Pancreas (tissue), 10 donors: ENCODE measurements around the gene CES4A. TPM values are rescaled to one million over a fixed set of nuclear protein-coding genes. Genes with fewer than 3 reads are reported as not detected.

ENCODE experiments used
- ATAC-seq, 4 donors: fragments of 200-7000 bp; cut with Tn5 transposase; one replicate each; pipeline versions ENCODE4 v1.8.0 to v1.9.1; 2020; ENCODE audit warnings: mild to moderate bottlenecking in 4 of 4, moderate library complexity in 4 of 4
- DNase-seq, 6 donors: peaks; one replicate each; pipeline ENCODE4 v3.0.0-alpha.2; 2020
- FAIRE-seq: peaks from 2 replicates; lab custom pipeline; 2012; peaks lifted over from hg19 to GRCh38; lab: Jason Lieb, UNC
- H3K27ac ChIP-seq, 4 donors: fragments of 200-600 bp; sonication (generic); 1 replicate in 3 of 4; 2 replicates in 1 of 4; pipeline versions ENCODE4 v1.5.0 to v1.8.0; 2020
- H3K27me3 ChIP-seq, 4 donors: fragments of 200-600 bp; one replicate each; pipeline ENCODE4 v1.8.0; 2021
- H3K36me3 ChIP-seq, 3 donors: fragments of 200-600 bp; sonication (generic) in 1 of 3; one replicate each; pipeline versions ENCODE4 v1.5.0 to v1.8.0; 2020 to 2021
- H3K4me1 ChIP-seq, 3 donors: fragments of 200-600 bp; one replicate each; pipeline ENCODE4 v1.8.0; 2021
- H3K4me3 ChIP-seq, 4 donors: fragments of 200-600 bp; sonication (generic) in 2 of 4; one replicate each; pipeline versions ENCODE4 v1.5.0 to v1.8.0; 2020 to 2021
- H3K9me3 ChIP-seq, 4 donors: fragments of 200-600 bp; one replicate each; pipeline ENCODE4 v1.8.0; 2021
- CTCF ChIP-seq, 4 donors: fragments of 200-600 bp; sonication (generic) in 3 of 4; IDR thresholded peaks; one replicate each; pipeline versions ENCODE4 v1.5.0 to v1.8.0; 2021; ENCODE audit warnings: antibody characterized with exemption in 4 of 4
- WGBS, 2 donors: extraction: QIAGEN DNeasy Blood & Tissue Kit; methylation state at CpG; one replicate each; pipeline ENCODE4 v1.1.7; 2013; 5-methylcytosine and 5-hydroxymethylcytosine counted together
- intact Hi-C, 3 donors: fragments of 100-400 bp; cut with DNase I; formaldehyde crosslinking; loops; one replicate each; pipeline versions ENCODE4 v1.11.1 to v1.14.2; 2022
- polyA plus RNA-seq, 2 donors: library from polyadenylated mRNA; stranded (reverse); fragments of 200-250 nt; gene quantifications; one replicate each; pipeline ENCODE4 v1.2.3, GENCODE V29; 2013
- total RNA-seq, 6 donors: library from RNA; stranded (reverse); fragmentation: NEBNext Ultra II Directional in 4 of 6; extraction: Animal tissue kit (Norgen Biotek cat#: 25700) in 4 of 6; gene quantifications; one replicate each; pipeline versions ENCODE4 v1.2.1 to v1.2.4, GENCODE V29; 2021 to 2023
- donor health status: healthy with polysubstance abuse.
- donor health status: DM: no; HTN: no; CAD: no; lungs with moderate emphysema.
- donor health status: DM: no; HTN: no; CAD: no.
- donor health status: control.
- donor health status: control.
- donor health status: Bipolar disorder and iron deficiency.
- donor health status: DM: yes; HTN: yes; CAD: no.
- donor health status: DM: no; HTN: no; CAD: no.
- donor health status: DM: no; HTN: no; CAD: no.
- donor health status: DM: yes; HTN: yes; CAD: no.

The CES4A gene
- total and polyA plus RNA-seq, 8 donors, result 3.2 to 59.5 (median 5.7) TPM

GRCh38 chr16:67055712-67056487 is 67.5 kb downstream of the CES4A start:
- no peak for FAIRE-seq

More at GRCh38 chr16:67055712-67056487, 67.5 kb downstream of the CES4A start:
- DNase-seq, result no peak
- intact Hi-C loops, result no loop called here
- Histone ChIP-seq H3K4me1 (no peaks in the 10 kb centered on the region), H3K4me3 (no peak overlapping the region), H3K27me3 (no peaks in the 10 kb centered on the region), H3K9me3 (no peaks in the 10 kb centered on the region), H3K27ac (no peak overlapping the region), H3K36me3 (no peaks in the 10 kb centered on the region)
- ATAC-seq, result peak in 2 of 4 donors; percentile 49 to 51
- no peak for TF ChIP-seq CTCF (IDR thresholded peaks at IDR 0.05)
- 91 to 93% methylated on average over 4 of the region's 4 CpGs for WGBS, 2 donors

Other genes with a start within 250 kb of the CES4A start
- gene DYNC1LI2, start 237.0 kb upstream of the CES4A start, total RNA-seq, result 10 to 100 TPM; 53.0 to 83.0 (median 68.1) TPM
- 10 to 100 TPM; 44.4 to 57.7 TPM for gene DYNC1LI2, start 237.0 kb upstream of the CES4A start, polyA plus RNA-seq
- gene TERB1, start 187.0 kb upstream of the CES4A start, total RNA-seq, result not detected
- gene TERB1, start 187.0 kb upstream of the CES4A start, polyA plus RNA-seq, result not detected
- 10 to 100 TPM; 19.3 to 26.7 (median 21.2) TPM for gene NAE1, start 157.6 kb upstream of the CES4A start, total RNA-seq
- gene NAE1, start 157.6 kb upstream of the CES4A start, polyA plus RNA-seq, result 10 to 100 TPM; 20.4 to 29.8 TPM
- not detected for gene CA7, start 144.2 kb upstream of the CES4A start, total RNA-seq
- not detected for gene CA7, start 144.2 kb upstream of the CES4A start, polyA plus RNA-seq
- gene PDP2, start 108.1 kb upstream of the CES4A start, total RNA-seq, result 1 to 10 TPM; 6.1 to 8.5 (median 7.7) TPM
- gene PDP2, start 108.1 kb upstream of the CES4A start, polyA plus RNA-seq, result 1 to 10 TPM; 1.6 TPM
- gene CDH16, start 69.7 kb upstream of the CES4A start, total RNA-seq, result not detected
- not detected for gene CDH16, start 69.7 kb upstream of the CES4A start, polyA plus RNA-seq
- 1 to 10 TPM in 1 of 6 donors, under 1 TPM in 5; 0.20 to 2.7 (median 0.53) TPM for gene RRAD, start 63.1 kb upstream of the CES4A start, total RNA-seq
- 1 to 10 TPM; 2.7 to 2.9 TPM for gene RRAD, start 63.1 kb upstream of the CES4A start, polyA plus RNA-seq
- gene CIAO2B, start 54.2 kb upstream of the CES4A start, total RNA-seq, result 10 to 100 TPM; 14.8 to 31.5 (median 22.0) TPM
- 10 to 100 TPM; 73.7 to 86.9 TPM for gene CIAO2B, start 54.2 kb upstream of the CES4A start, polyA plus RNA-seq
- 10 to 100 TPM; 14.3 to 23.1 (median 17.3) TPM for gene CES2, start 53.1 kb upstream of the CES4A start, total RNA-seq
- 10 to 100 TPM; 14.9 to 18.6 TPM for gene CES2, start 53.1 kb upstream of the CES4A start, polyA plus RNA-seq
- gene CES3, start 27.3 kb upstream of the CES4A start, total RNA-seq, result 1 to 10 TPM; 1.9 to 6.2 (median 4.6) TPM
- 1 to 10 TPM; 4.6 to 7.3 TPM for gene CES3, start 27.3 kb upstream of the CES4A start, polyA plus RNA-seq
- gene CBFB, start 40.6 kb downstream of the CES4A start, total RNA-seq, result 10 to 100 TPM; 13.1 to 27.0 (median 20.1) TPM
- gene CBFB, start 40.6 kb downstream of the CES4A start, polyA plus RNA-seq, result 10 to 100 TPM; 11.5 to 19.7 TPM
- 1 to 10 TPM; 2.8 to 7.3 (median 4.2) TPM for gene PHAF1, start 121.4 kb downstream of the CES4A start, total RNA-seq
- 1 to 10 TPM; 6.1 to 8.9 TPM for gene PHAF1, start 121.4 kb downstream of the CES4A start, polyA plus RNA-seq
- 1 to 10 TPM; 1.8 to 5.1 (median 3.5) TPM for gene B3GNT9, start 162.4 kb downstream of the CES4A start, total RNA-seq
- gene B3GNT9, start 162.4 kb downstream of the CES4A start, polyA plus RNA-seq, result 1 to 10 TPM; 3.0 to 9.3 TPM
- gene TRADD, start 171.3 kb downstream of the CES4A start, total RNA-seq, result 10 to 100 TPM in 4 of 6 donors, 1 to 10 TPM in 2; 9.4 to 17.4 (median 11.5) TPM
- gene TRADD, start 171.3 kb downstream of the CES4A start, polyA plus RNA-seq, result 10 to 100 TPM; 21.3 to 33.3 TPM
- 10 to 100 TPM; 12.9 to 31.7 (median 24.2) TPM for gene FBXL8, start 171.4 kb downstream of the CES4A start, total RNA-seq
- 10 to 100 TPM; 41.6 to 86.2 TPM for gene FBXL8, start 171.4 kb downstream of the CES4A start, polyA plus RNA-seq
- 10 to 100 TPM; 34.9 to 70.0 (median 49.1) TPM for gene HSF4, start 176.2 kb downstream of the CES4A start, total RNA-seq
- 100 to 1,000 TPM; 310 to 330 TPM for gene HSF4, start 176.2 kb downstream of the CES4A start, polyA plus RNA-seq
- gene NOL3, start 181.9 kb downstream of the CES4A start, total RNA-seq, result 10 to 100 TPM; 15.2 to 31.2 (median 19.8) TPM
- 100 to 1,000 TPM in 1 of 2 donors, 10 to 100 TPM in 1; 84.5 to 119 TPM for gene NOL3, start 181.9 kb downstream of the CES4A start, polyA plus RNA-seq
- 10 to 100 TPM in 3 of 6 donors, 1 to 10 TPM in 3; 4.8 to 22.3 (median 10.4) TPM for gene MATCAP1, start 195.4 kb downstream of the CES4A start, total RNA-seq
- gene MATCAP1, start 195.4 kb downstream of the CES4A start, polyA plus RNA-seq, result 10 to 100 TPM; 51.2 to 55.6 TPM
- gene EXOC3L1, start 201.5 kb downstream of the CES4A start, total RNA-seq, result 1 to 10 TPM in 3 of 6 donors, under 1 TPM in 3; 0.67 to 2.3 (median 1.2) TPM
- gene EXOC3L1, start 201.5 kb downstream of the CES4A start, polyA plus RNA-seq, result 1 to 10 TPM; 5.2 to 6.2 TPM
- gene E2F4, start 203.6 kb downstream of the CES4A start, total RNA-seq, result 10 to 100 TPM; 14.8 to 27.7 (median 19.3) TPM
- gene E2F4, start 203.6 kb downstream of the CES4A start, polyA plus RNA-seq, result 10 to 100 TPM; 54.9 to 61.3 TPM
- 10 to 100 TPM; 14.6 to 23.7 (median 23.0) TPM for gene ELMO3, start 210.5 kb downstream of the CES4A start, total RNA-seq
- gene ELMO3, start 210.5 kb downstream of the CES4A start, polyA plus RNA-seq, result 10 to 100 TPM; 41.0 to 52.4 TPM
- 10 to 100 TPM; 19.2 to 31.2 (median 26.0) TPM for gene TMEM208, start 238.5 kb downstream of the CES4A start, total RNA-seq
- gene TMEM208, start 238.5 kb downstream of the CES4A start, polyA plus RNA-seq, result 10 to 100 TPM; 83.4 to 96.6 TPM